DMS153 treated with DMSO at 0.1 percent for 48 hours (cell line): ENCODE measurements around the gene SLC25A41.
"Not testable (repeated sequence)": the region's sequence is repeated elsewhere in the genome, so short reads cannot be mapped to it uniquely, and the experiment has no call there.

ENCODE experiments used
- DNase-seq: peaks from one replicate; lab custom pipeline; 2025; ENCODE audit not compliant: unreplicated experiment; lab: John Stamatoyannopoulos, UW

The SLC25A41 gene

DNA sequence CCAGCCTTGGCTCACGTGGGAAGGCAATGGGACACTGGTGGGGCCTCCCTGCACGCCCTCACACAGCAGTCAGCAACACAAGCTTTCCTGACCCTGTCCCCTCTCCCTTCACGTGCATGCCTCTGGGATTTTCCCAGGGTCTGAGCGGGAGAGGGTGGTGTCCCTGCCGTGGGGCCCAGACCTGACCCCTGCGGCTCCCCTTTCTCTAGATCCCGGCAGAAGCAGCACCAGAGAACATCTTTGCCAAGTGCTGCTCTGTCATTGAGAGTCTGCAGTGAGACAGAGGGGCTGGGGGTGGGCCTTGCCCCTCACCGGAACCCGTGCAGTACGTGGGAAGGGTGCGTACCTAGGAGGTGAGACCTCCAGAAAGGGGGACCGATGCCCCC lies 21.5 kb downstream of the SLC25A41 start:
- no peak for DNase-seq

DNA sequence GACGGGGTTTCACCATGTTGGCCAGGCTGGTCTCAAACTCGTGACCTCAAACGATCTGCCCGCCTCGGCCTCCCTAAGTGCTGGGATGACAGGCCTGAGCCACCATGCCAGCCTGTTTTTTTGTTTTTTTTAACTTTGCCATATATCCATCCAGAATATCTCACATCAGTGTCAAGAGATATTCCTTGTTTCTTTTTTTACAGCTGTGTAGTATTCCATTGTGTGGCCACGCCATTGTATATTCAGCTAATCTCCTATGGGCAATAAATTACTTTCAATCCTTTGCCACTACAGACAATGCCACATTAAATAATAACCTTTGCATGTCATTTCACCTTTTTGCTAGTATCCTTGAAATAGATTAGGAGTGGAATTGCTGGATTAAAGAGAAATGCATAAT lies 24.2 kb downstream of the SLC25A41 start:
- no peak for DNase-seq

DNA sequence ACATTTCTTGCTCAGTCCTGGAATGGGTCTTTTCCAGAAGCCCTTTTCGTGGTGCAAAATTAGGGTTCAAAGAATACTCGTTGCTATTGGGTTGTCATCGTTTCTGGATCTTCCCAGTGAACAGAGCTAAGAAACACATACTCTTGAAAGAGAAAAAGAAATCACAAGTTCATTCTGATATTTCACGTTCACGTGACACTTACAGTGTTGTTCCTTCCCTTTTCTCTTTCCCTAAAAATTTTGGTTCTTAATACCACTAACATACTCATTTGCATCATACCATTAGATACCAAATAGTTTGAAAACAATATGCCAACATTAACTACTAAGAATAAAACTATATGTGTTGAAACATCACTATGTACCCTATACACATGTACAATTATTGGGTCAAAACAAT lies 27.2 kb downstream of the SLC25A41 start:
- DNase-seq, result no peak

DNA sequence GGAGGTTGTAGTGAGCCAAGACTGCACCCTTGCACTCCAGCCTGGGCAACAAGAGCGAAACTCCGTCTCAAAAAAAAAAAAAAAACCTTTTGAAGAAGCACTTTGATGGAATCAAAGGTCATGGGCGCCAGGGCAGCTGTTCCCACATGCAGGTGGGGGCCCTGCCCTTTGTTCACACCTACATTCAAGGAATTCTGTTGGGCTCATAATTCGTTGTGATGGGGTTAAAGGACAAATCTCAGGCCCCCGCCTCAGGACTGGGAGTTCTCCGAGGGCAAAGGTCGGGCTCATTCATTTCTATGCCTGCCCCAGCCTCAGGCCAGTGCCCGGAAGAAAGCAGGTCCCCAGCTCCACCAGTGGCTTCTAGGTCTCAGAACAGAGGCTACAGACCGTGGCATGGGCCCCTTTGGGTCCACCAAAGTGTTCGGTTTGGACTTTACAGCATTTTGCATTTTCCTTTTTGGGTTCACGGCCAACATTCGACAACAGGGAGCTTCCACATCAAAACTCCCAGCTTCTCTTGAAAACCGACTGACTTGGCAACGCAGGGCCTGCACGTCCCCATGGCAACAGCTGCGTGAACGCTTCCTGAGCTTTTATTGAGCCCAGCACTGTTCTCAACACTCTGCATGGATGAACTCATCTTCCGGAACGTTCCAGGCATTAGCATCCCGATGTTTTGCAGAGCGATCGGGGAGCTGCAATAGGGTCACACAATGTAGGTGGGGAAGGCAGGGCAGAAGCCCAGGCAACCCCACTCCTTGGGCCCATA lies 30.5 kb downstream of the SLC25A41 start:
- DNase-seq, result no peak

DNA sequence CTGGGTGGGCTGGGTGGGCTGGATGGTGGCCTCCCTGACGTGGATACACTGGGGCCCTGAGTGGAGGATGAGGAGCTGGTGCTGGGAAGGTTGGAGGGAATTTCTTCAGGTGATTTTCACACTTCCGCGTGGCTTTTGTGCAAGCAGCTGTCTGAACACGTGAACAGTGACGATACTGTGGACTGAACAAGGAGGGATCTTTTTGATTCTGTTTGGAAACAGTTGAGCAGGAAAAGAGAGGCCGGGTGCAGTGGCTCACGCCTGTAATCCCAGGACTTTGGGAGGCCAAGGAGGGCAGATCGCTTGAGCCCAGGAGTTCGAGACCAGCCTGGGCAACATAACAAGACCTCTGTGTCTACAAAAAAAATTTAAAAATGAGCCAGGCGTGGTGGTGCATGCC lies 31.5 kb downstream of the SLC25A41 start:
- no peak for DNase-seq

DNA sequence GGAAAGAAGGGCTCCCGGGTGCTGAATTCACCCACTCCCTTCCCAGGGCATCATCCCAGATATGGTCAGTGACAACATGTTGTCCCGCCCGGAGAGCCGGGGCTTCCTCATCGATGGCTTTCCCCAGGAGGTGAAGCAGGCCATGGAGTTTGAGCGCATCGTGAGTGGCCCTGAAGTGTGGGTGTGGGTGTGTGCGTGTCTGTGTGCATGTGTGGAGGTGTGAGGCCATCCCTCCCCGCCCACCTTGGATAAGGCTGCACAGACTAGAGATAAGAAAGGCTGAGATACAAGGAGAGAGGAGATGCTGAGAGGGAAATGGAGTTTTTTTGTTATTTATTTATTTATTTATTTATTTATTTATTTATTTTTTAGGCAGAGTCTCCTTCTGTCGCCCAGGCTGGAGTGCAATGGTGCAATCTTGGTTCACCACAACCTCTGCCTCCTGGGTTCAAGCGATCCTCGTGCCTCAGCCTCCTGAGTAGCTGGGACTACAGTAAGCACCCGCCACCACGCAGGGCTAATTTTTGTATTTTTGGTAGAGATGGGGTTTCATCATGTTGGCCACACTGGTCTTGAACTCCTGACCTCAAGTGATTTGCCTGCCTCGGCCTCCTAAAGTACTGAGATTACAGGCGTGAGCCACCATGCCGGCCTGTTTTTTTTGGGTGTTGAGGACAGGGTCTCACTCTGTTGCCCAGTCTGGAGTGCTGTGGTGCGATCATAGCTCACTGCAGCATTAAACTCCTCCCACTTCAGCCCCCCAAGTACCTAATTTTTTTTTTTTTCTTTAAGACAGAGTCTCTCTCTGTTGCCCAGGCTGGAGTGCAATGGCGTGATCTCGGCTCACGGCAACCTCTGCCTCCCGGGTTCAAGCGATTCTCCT lies 33.3 kb downstream of the SLC25A41 start:
- not testable (repeated sequence) for DNase-seq

DNA sequence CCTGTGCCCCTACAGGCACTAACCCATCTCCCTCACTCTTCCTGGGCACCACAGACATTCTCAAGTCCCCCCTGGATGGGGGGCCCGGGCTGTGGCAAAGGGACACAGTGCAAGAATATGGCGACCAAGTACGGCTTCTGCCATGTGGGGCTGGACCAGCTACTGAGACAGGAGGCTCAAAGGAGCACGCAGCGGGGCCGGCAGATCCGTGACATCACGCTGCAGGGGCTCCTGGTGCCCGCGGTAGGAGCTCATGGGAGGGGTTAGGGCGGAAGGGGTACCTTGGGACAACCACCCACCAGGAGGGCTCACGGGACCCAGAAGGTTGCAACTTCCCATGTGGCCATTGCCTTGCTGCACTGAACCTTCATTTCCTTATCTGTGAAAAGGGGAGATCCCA lies 37.3 kb downstream of the SLC25A41 start:
- no peak for DNase-seq

DNA sequence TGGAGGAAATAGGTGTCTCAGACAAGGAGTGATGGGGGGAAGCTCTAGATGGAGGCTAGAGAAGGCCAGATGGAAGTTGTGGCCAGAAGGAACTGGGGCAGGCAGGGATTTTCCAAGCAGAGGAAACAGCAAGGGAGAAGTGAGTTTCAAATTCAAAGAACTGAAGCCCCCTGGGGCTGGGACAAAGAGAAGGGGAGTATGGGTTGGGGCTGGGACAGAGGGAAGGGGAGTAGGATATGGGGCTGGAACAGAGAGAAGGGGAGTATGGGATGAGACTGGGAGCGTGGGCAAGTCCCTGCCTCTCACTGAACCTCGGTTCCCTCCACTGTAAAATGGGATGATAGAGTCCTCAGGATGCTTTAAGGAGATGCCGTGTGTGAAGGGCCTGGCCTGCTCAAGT lies 38.7 kb downstream of the SLC25A41 start:
- DNase-seq, result no peak

DNA sequence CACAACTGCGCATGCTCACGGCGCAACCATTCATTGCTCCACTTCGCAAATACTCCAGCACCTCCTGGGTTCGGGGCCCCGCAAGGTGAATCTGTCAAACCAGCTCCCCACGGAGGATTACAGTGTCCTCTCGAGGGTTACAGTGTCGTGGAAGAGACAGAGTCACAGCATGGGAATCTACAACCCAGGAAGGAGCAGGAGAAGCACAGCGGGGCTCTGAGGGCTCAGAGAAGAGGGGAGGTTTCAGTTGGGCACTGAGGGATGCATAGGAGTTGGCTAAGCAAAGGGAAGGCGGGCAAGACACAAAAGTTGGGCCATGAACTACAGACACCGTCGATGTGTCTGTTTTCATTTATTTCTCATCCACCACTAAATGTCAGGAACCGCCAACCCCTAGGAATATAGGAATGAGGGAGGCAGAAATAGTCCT lies 39.6 kb downstream of the SLC25A41 start:
- DNase-seq, result no peak

DNA sequence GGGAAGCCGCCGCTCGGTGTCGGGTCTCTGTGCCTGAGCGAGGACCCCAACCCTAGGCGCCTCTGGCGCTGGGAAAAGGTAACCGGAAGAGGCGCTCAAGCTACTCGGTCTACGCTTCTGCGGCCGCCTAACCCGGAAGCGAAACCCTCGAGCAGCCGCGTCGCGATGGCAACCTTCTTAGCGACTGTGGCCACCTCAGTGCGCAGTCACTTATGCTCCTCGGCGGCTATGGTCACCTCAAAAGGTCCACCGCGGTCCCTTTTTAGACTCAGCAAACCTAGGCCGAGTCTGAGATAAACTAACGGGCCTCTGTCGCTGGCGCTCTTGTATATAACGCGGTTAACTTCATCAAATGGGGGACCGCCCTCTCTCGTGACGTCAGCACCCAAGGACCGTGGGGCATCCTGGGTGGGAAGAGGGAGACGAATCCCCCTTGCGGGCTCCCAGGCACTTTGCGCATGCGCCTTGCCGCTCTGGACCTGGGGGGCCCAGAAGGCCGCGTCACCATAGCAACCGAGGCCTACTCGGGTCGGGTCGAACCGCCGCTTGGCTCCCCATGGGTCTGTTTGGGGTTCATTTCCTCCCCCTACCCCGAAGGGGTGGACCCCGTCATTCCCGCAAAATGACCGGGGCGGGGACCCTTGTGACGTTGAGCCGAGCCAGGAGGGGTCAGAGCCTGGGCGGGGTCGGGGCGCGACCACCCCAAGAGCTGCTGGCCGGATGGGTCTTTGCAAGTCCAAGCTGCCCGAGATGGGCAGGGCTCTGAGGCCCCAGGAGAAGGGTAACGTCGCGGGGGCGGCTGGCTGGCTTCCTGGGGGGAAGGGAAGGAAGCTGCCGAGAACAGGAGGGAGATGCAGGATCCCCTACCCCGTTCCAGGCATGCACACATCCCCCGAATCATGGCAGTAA lies 40.2 kb downstream of the SLC25A41 start, which contains the start of gene GTF2F1:
Gene GTF2F1 (minus strand): TSS at position 91 of the 909 bp plus-strand sequence. CDS start 169 bp downstream, outside the sequence.
- peak; percentile 88 for DNase-seq

DNA sequence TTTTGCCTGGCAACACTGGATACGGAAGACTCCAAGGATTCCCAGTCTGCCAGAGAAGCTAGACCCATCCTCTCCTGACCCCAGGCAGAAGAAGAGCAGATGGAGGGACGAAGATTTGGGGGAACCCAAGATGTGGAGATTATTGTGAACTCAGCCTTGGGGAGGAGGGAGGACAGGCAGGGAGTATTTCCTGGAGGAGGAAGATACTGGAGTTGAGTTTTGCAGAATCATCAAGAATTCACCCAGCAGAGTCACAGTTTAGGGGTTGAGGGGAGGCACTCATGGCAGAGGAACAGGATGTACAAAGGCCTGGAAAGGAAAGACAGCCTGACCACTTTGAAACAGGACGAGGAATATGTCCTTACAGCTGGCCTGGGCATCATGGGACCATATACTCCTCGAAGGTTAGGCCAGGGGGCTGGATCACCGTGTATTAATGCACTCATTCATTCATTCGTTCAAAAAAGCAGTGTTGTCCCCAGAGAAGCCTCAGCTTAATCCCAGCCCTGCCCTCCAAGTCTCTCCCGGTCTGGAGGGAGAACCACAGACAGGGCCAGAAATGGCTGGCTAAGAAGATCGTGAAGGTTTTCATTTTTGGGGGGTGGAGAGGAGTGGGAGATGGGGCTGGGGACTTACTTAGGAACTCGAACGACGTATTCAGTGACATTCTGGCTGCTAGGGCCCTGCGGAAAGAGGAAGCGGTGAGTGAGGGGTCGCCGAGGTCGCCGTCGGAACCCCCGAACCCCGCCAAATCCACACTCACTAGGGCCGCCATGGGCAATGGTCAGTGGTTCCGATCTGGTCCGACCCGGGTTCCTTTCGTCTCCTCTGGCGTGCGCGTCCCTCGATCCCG lies 41.1 kb downstream of the SLC25A41 start:
- no peak for DNase-seq

DNA sequence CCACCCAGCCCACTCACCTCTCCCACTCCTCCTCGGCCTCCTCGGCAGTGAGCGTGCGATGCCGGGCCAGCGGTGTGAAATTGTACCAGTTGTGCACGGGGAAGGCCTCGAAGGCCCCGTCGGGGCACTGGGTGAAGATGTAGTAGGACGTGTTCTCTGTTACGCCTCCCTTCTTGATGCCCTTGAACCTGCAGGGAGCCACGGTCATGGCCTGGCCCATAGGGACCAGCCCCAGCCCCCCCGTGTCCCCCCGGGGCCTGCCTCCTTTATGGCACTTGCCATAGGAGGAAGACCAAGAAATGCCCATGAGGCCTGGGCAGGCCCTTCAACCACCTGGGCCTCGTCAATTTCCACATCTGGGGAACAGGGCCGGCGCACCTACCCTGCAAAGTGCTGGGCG lies 46.2 kb downstream of the SLC25A41 start:
- DNase-seq, result no peak

DNA sequence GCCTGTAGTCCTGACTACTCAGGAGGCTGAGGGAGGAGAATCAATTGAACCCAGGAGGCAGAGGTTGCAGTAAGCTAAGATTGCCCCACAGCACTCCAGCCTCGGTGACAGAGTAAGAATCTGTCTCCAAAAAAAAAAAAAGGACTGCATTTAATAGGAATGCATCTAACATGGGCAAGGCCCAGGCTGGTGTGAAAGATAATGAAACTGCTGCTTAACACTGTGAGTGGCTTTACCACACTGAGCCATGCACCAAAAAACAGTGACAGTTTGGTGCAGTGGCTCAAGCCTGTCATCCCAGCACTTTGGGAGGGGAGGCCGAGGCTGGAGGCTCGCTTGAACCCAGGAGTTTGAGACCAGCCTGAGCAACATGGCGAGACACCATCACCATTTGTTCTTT lies 49.2 kb downstream of the SLC25A41 start:
- DNase-seq, result no peak

DNA sequence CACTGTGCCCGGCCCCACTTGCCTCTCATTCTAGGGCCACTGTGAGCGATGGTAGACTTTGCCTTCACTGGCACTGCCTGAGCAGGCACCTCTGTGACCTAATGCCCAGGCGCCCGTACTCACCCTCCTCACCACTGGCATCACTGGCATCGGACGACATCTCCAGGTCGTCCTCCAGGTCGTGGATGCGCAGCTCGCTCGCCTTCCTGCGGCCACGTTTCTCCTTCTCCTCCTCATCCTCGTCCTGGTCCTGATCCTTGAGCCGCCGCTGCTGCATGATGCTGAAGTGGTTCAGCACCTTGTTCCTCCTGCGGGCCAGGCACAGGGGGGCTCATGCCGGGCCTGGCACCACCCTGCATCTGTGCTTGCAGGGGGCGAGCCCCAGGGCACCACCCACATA lies 50.4 kb downstream of the SLC25A41 start:
- DNase-seq, result no peak

DNA sequence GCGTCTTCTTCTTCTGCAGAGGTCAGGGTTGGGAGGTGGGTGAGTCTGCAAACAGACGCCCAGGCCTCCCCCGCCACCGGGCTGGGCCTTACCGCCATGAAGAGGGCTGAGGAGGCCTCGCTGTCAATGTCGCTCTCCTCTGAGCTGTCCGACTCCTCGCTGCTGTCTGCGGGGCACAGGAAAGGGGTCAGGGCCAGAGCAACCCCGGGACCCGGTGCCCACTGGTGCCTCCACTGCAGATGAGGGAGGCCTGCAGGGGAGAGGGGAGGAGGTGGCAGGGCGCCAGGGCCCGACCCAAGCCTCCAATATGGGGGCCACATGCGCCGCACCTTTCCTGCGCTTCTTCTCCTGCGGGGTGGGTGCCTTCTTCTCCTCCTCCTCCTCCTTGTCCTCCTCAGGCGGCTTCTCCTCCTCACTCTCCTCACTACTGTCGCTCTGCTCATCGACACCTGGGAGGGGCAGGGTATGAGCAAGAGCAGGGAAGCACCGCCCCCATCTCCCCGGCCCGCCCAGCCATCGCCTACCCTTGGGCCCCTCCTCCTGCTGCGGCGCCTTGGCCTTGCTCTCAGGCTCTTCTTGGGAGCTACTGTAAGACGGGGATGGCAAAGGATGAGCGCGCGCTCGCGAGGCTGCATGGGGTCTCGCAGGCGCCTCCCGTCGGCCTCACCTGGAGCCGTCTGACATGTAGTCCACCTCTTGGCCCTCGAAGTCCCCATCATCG lies 52.4 kb downstream of the SLC25A41 start:
- no peak for DNase-seq

DNA sequence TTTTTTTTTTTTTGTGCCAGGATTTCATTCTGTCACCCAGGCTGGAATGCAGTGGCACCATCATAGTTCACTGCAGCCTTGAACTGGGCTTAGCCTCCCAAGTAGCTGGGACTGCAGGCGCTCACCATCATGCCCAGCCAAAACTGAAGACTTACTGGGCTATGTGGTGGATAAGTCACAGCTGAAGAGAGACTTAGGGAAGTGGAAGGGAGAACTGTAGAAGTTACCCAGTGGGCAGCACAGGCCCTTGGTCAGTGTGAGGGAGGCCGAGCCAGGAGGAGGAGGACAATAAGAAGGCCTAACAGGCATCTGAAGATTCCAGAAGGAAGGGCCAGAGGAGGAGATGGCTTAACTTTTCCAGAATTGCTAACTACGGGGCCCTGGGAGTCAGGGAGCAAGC lies 53.8 kb downstream of the SLC25A41 start:
- DNase-seq, result no peak

DNA sequence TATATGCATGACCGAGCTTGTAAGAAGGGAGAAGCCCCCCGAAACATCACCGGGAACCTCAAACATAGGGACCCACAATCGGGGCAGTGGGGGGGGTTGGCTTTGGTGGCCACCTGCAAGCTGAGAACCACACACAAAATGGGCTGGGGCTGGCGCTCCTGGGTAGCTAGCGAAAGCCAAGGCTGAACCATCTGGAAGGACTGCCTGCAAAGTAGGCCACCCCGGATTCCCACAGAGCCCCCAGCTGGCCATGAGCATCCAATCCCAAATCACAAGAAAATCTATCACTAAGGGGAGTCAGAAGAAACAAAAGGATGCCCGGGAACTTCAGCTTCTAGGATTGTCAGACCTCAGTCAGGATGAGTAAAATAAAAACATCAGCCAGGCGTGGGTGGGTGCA lies 55.1 kb downstream of the SLC25A41 start:
- DNase-seq, result no peak

DNA sequence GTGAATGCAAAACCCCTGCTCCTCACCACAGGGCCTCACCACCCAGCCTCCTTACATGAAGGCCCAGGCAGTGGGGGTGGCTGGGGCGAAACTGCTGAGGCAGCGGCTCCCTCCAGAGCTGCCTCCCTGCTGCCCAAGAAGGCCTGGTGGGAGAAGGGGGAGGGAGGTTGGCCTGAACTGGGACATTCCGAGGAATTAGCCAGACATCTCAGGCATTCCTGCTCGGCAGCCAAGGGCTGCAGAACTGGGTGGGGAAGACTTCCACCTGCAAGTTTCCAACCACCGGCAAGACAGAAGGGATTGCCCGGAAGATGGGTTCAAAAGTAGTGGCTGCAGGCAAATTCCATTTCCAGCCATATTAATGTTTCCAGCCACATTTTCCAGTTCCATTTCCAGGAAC lies 55.5 kb downstream of the SLC25A41 start:
- no peak for DNase-seq

DNA sequence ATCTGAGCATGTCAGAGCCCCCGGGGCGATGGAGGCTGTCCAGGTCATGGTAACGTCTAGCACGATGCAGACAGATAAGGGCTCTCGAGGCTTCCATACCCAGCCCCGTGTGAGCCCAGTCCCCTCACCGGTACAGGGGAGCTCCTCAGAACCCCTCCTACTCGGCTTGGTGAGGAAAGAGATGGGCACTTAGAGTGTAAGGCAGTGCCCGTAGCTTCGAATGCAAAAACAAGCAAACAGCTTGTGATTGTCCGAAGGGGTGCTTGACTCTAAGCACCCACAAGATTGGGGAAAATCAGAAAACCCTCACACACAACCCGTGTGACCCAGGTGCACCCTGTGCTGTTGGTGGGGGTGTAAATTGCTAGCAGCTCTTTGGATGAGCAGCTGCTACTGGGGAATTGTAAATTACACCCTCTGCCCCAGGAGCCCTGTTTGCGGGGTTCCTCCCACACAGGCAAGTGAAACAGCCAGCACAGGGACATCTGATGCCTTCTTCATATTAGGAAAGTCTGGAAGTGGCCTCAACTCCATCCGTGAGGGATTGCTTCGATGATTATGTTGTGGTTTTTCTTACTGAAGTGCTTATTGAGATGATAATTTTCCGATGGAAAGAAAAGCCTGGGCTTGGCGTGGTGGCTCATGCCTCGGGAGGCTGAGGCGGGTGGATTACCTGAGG lies 56.9 kb downstream of the SLC25A41 start:
- DNase-seq, result no peak
